GM18502 (cell line): ENCODE results near the gene CCDC149.

Experiments
- ATAC-seq: cut with Tn5 transposase; IDR thresholded peaks from one replicate; pipeline ENCODE4 v1.9.1; 2021; ENCODE audit warnings: mild to moderate bottlenecking; ENCODE audit not compliant: unreplicated experiment, poor library complexity

CCDC149 gene

DNA sequence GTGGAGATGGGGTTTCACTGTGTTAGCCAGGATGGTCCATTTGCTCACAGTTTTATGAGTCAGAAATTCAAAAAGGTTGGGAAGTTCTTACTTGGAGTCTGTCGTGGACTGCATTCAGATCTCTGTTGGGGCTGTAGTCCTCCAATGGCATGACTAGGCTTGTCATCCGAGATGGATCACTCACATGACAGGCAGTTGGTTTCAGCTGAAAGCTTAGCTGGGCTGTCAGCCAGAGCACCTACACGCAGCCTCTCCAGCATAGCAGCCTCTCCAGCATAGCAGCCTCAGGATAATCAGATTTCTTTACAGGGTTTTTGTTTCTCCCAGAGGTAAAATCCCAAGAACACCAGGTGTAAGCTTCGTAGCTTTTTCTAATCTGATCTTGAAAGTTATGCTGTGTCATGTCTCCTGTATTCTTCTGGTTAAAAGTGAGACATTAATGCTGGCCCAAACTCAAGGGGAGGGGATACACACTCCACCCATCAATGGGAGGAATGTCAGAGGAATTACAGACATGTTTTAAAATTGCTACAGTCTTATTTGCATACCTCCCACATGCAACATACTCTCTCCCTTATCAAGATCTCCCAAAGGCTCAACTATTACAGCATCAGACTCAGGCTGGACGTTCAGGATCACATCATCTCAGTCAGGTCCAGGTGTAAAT lies 149.1 kb downstream of the CCDC149 start:
- ATAC-seq, result no peak
